ENCODE measurements around the gene CAPS.
A peak's percentile ranks its signal among the peaks of the same experiment; 100 is the strongest.

The CAPS gene

DNA sequence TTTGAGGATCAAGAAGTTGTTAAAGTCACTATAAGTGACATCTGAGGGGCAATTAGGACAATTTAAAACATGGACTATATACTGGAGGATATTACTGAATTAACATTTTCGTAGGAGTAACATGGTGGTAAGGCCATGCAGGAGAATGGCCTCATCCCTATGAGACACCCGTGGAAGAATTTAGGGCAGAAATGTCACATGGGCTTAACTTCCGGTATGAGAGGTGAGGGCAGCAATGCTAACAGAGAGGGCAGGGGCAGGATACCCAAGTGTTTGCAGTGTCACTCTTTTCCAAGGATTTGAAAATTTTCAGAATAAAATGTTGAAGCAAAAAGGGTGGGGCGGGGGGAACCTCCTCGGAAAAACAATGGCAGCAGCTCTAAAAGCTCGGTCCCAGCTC, 40.2 kb downstream of the CAPS start:
- Histone ChIP-seq H3K4me1 (ENCODE audit: control insufficient read depth in 1 of 2, insufficient read depth in 1 of 2, low read depth in 1 of 2, low read length in 1 of 2) (peaks cover 25 to 33% of the 10 kb centered on the region in 2 experiments), H3K27me3 (no peaks in the 10 kb centered on the region), H3K27ac (peak overlapping the region; percentile 55), H3K4me3 (ENCODE audit: low read depth in 1 of 2, low read length in 1 of 2) (no peak overlapping the region), H3K36me3 (peaks cover 26% of the 10 kb centered on the region), H3K9me3 (no peaks in the 10 kb centered on the region)
- TF ChIP-seq, protein P1, sequence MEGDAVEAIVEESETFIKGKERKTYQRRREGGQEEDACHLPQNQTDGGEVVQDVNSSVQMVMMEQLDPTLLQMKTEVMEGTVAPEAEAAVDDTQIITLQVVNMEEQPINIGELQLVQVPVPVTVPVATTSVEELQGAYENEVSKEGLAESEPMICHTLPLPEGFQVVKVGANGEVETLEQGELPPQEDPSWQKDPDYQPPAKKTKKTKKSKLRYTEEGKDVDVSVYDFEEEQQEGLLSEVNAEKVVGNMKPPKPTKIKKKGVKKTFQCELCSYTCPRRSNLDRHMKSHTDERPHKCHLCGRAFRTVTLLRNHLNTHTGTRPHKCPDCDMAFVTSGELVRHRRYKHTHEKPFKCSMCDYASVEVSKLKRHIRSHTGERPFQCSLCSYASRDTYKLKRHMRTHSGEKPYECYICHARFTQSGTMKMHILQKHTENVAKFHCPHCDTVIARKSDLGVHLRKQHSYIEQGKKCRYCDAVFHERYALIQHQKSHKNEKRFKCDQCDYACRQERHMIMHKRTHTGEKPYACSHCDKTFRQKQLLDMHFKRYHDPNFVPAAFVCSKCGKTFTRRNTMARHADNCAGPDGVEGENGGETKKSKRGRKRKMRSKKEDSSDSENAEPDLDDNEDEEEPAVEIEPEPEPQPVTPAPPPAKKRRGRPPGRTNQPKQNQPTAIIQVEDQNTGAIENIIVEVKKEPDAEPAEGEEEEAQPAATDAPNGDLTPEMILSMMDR (IDR thresholded peaks at IDR 0.05) = no peak

DNA sequence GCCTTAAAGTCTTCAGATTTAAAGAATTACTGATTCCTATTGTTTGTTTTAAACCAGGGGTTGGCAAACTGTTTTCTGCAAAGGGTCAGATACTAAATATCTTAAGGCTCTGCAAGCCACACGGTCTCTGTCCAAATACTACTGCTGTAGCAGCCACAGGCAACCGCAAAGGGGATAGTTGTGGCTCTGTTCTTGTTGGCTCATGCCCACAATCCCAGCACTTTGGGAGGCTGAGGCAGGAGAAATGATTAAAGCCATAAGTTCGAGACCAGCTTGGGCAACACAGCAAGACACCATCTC, 41.5 kb downstream of the CAPS start:
- Histone ChIP-seq H3K27me3 (no peaks in the 10 kb centered on the region), H3K36me3 (peaks cover 15% of the 10 kb centered on the region), H3K9me3 (no peaks in the 10 kb centered on the region), H3K4me1 (ENCODE audit: control insufficient read depth in 1 of 2, insufficient read depth in 1 of 2, low read depth in 1 of 2, low read length in 1 of 2) (peaks cover 25 to 33% of the 10 kb centered on the region in 2 experiments), H3K27ac (no peak overlapping the region), H3K4me3 (ENCODE audit: low read depth in 1 of 2, low read length in 1 of 2) (no peak overlapping the region)
- TF ChIP-seq, protein P1 (IDR thresholded peaks at IDR 0.05) = no peak

DNA sequence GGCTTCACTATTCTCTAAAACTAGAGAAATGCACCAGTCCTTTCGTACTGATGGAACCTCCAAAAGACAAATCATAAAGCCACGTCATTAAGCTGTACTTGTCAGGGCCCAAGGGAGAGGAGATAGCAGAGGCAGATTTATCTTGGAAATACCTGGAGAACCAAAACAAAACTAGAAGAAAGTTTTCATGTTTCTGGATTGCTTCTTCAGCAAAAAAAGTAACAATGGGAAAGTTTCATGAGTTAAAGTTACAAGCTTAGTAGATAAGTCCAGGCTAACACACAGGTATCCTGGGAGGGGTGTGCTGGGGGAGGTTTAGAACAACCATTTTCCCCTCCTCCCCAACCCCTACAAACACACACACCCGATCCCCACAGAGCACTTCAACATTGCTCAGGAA, 42.3 kb downstream of the CAPS start:
- peaks cover 15% of the 10 kb centered on the region for H3K36me3 ChIP-seq
- TF ChIP-seq, protein P1 (IDR thresholded peaks at IDR 0.05) = no peak
- no peaks in the 10 kb centered on the region for H3K9me3 ChIP-seq
- H3K4me1 ChIP-seq (ENCODE audit: control insufficient read depth in 1 of 2, insufficient read depth in 1 of 2, low read depth in 1 of 2, low read length in 1 of 2) = peaks cover 21 to 29% of the 10 kb centered on the region in 2 experiments
- no peak overlapping the region for H3K4me3 ChIP-seq (ENCODE audit: low read depth in 1 of 2, low read length in 1 of 2)
- no peaks in the 10 kb centered on the region for H3K27me3 ChIP-seq
- H3K27ac ChIP-seq = no peak overlapping the region

DNA sequence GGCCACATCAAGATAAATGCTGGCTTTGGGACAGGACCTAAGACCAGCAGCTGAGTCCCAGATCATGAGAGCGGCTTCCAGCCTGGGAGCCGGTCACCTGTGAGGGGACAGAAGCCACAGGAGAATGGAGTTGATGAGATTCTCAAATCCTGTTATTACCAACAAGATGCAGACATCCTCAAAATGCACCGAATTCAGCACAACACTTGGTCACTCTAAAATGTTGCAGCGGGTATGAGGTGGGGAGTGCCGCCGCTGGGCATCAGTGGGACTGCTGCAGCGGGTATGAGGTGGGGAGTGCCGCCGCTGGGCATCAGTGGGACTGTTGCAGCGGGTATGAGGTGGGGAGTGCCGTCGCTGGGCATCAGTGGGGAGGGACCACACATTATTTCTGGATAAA, 42.7 kb downstream of the CAPS start:
- Histone ChIP-seq H3K27ac (no peak overlapping the region), H3K36me3 (peaks cover 15% of the 10 kb centered on the region), H3K4me3 (ENCODE audit: low read depth in 1 of 2, low read length in 1 of 2) (no peak overlapping the region), H3K9me3 (no peaks in the 10 kb centered on the region), H3K4me1 (ENCODE audit: control insufficient read depth in 1 of 2, insufficient read depth in 1 of 2, low read depth in 1 of 2, low read length in 1 of 2) (peaks cover 19 to 29% of the 10 kb centered on the region in 2 experiments), H3K27me3 (no peaks in the 10 kb centered on the region)
- TF ChIP-seq, protein P1 (IDR thresholded peaks at IDR 0.05) = no peak

DNA sequence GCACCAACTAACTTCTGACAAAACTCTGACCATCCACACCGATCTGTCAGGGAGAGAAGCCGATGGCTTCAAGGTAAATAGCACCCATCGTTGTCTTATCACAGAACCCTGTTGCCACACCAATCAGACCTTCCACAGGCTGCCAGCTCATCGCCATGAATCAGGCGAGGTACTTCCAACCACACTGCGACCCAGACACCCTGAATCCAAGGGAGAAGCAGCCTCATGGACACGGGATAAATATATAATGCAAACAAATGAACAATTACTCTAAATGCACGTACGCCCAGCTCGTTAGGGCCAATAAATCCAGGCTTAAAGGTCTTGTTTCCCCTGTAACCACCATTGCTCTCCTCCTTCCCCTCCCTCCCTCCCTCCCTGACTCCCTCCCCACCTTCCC, 43.1 kb downstream of the CAPS start:
- Histone ChIP-seq H3K36me3 (peaks cover 15% of the 10 kb centered on the region), H3K9me3 (no peaks in the 10 kb centered on the region), H3K4me3 (ENCODE audit: low read depth in 1 of 2, low read length in 1 of 2) (no peak overlapping the region), H3K4me1 (ENCODE audit: control insufficient read depth in 1 of 2, insufficient read depth in 1 of 2, low read depth in 1 of 2, low read length in 1 of 2) (peaks cover 19 to 30% of the 10 kb centered on the region in 2 experiments), H3K27me3 (no peaks in the 10 kb centered on the region), H3K27ac (no peak overlapping the region)
- TF ChIP-seq, protein P1 (IDR thresholded peaks at IDR 0.05) = no peak

All from neutrophil (primary cell).